Measurements from ENCODE around the gene RPUSD3.
A peak's percentile ranks its signal among the peaks of the same experiment; 100 is the strongest.

RPUSD3 gene

GRCh38 chr3:9841015-9841414 lies 2.8 kb downstream of the RPUSD3 start:
- FAIRE-seq (no peak), DNase-seq (ENCODE audit: insufficient read length, low spot score) (no peak)

DNA sequence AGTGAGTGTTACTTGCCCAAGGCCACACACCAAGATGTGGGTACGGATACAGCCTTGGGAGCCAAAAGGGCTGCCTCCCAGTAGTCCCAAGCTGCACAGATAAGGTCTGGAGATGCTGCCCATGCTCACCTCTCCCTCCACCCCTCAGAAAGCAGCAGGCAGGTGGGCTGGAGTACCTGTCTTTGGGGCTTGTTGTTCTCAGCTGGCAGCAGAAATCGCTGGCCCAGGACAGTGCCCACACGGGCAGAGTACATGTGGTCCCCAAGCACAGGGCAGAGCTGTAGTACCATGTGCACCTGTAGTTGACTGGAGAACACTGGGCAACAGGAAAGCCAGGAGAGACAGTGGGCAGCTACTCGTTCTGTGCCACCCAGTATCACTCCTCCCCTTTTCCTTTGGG lies 5.0 kb downstream of the RPUSD3 start:
- TF ChIP-seq, protein P1, sequence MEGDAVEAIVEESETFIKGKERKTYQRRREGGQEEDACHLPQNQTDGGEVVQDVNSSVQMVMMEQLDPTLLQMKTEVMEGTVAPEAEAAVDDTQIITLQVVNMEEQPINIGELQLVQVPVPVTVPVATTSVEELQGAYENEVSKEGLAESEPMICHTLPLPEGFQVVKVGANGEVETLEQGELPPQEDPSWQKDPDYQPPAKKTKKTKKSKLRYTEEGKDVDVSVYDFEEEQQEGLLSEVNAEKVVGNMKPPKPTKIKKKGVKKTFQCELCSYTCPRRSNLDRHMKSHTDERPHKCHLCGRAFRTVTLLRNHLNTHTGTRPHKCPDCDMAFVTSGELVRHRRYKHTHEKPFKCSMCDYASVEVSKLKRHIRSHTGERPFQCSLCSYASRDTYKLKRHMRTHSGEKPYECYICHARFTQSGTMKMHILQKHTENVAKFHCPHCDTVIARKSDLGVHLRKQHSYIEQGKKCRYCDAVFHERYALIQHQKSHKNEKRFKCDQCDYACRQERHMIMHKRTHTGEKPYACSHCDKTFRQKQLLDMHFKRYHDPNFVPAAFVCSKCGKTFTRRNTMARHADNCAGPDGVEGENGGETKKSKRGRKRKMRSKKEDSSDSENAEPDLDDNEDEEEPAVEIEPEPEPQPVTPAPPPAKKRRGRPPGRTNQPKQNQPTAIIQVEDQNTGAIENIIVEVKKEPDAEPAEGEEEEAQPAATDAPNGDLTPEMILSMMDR (IDR thresholded peaks at IDR 0.05; ENCODE audit: insufficient read depth, missing control alignments) = no peak
- FAIRE-seq (no peak), DNase-seq (ENCODE audit: insufficient read length, low spot score) (no peak)

More at GRCh38 chr3:9841015-9841414, 2.8 kb downstream of the RPUSD3 start:
- TF ChIP-seq, protein P1 (IDR thresholded peaks at IDR 0.05; ENCODE audit: insufficient read depth, missing control alignments) = no peak

DNA sequence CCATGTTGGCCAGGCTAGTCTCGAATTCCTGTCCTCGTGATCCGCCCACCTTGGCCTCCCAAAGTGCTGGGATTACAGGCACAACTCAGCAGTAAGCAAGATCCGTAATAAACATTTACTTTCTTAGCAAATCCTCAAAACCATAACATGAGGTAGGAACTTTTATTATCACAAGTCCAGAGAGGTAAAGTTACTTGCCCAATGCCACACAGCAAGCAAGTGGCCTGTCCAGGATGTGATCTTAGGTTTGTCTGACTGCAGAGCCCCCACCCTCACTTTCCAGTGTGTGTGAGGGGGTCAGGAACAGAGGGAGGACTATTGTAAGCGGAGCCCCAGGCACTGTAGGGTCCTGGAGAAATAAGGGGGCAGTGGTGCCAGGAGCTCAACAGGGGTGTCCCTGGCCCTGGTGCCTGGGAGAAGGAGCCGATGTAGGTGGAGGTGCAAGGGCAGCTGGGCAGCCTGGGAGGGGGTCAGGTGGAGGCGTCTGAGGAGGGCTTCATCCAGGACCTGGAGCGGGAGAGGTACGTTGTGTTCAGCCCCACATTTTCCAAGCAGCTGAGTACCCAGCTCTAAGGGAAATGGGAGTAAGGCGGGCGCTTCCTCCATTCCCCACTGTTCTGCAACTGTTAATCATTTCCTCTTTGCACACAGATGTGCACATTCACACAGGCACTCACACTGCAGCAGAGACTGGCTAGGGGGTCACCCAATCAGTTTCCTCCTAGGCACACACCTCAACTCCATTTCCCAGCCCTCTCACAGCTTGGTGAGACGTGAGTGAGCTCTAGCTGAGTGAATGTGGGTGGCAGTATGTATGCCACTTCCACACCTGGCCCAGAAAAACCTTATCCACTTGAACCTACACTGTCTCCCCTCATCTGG lies 5.9 kb downstream of the RPUSD3 start:
- FAIRE-seq (no peak), DNase-seq (ENCODE audit: insufficient read length, low spot score) (peak; percentile 5)
- TF ChIP-seq, protein P1 (IDR thresholded peaks at IDR 0.05; ENCODE audit: insufficient read depth, missing control alignments) = no peak

- no peak for DNase-seq (ENCODE audit: insufficient read length, low spot score)
- no peak for FAIRE-seq
- TF ChIP-seq, protein P1 (IDR thresholded peaks at IDR 0.05; ENCODE audit: insufficient read depth, missing control alignments) = no peak
Measured at GRCh38 chr3:9834520-9835380, 9.1 kb downstream of the RPUSD3 start.

- TF ChIP-seq, protein P1 (IDR thresholded peaks at IDR 0.05; ENCODE audit: insufficient read depth, missing control alignments) = no peak
- DNase-seq (ENCODE audit: insufficient read length, low spot score) (no peak), FAIRE-seq (no peak)
Measured at GRCh38 chr3:9833078-9833477, 10.7 kb downstream of the RPUSD3 start.

DNA sequence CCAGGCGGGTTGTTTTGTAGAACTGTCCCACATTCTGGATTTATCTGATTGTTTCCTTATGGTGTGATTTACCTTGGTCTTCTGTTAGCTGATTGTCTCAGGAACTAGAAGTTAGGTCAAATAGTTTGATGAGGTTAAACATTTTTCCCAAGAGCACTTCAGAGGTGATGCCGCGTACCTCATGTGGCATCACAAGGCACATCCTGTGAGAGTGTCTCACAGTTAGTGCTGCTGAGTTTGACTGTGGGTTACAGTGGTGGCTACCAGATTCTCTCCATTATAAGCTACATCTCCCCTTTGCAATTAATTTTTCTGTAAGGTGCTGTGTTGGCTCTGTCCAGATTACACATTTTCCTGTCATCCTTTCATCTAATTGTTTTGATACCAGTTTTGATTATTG lies 12.6 kb downstream of the RPUSD3 start:
- TF ChIP-seq, protein P1 (IDR thresholded peaks at IDR 0.05; ENCODE audit: insufficient read depth, missing control alignments) = no peak
- FAIRE-seq = no peak
- DNase-seq (ENCODE audit: insufficient read length, low spot score) = no peak
